CD4-positive, CD25-positive, alpha-beta regulatory T cell (primary cell): Measurements from ENCODE around the gene GRPR. TPM values are rescaled to one million over a fixed set of nuclear protein-coding genes. Genes with fewer than 3 reads are reported as not detected.
"Not testable (repeated sequence)": the region's sequence is repeated elsewhere in the genome, so short reads cannot be mapped to it uniquely, and the experiment has no call there.

ENCODE experiments used
- ATAC-seq, 2 donors: fragments of 150-1000 bp; cut with Tn5 transposase; one replicate each; pipeline ENCODE4 v1.10.0; 2021; ENCODE audit warnings: low read depth in 2 of 2, moderate number of reproducible peaks in 2 of 2, moderate library complexity in 1 of 2
- DNase-seq, 3 donors: peaks; one replicate each; pipeline versions ENCODE4 v3.0.0 to v3.0.0-alpha.2; 2012 to 2022; ENCODE audit warnings: mixed read lengths in 1 of 3
- H3K27ac ChIP-seq: one replicate; pipeline ENCODE4 v1.7.0; 2013; ENCODE audit warnings: mild to moderate bottlenecking, low read length; ENCODE audit not compliant: insufficient read depth, poor library complexity, severe bottlenecking
- H3K27me3 ChIP-seq: one replicate; pipeline ENCODE4 v1.7.0; 2013; ENCODE audit warnings: low read length; ENCODE audit not compliant: control insufficient read depth, insufficient read depth
- H3K36me3 ChIP-seq: one replicate; pipeline ENCODE4 v1.7.0; 2013; ENCODE audit warnings: mild to moderate bottlenecking, low read length, moderate library complexity; ENCODE audit not compliant: control insufficient read depth, insufficient read depth
- H3K4me1 ChIP-seq: 2 replicates; pipeline ENCODE4 v1.7.0; 2013; ENCODE audit warnings: mild to moderate bottlenecking, low read length; ENCODE audit not compliant: insufficient read depth, control insufficient read depth, poor library complexity, severe bottlenecking
- H3K4me3 ChIP-seq: one replicate; pipeline ENCODE4 v1.7.0; 2013; ENCODE audit warnings: low read depth, mild to moderate bottlenecking, low read length, moderate library complexity
- H3K9me3 ChIP-seq, 2 experiments: 1 replicate in 1 of 2; 2 replicates in 1 of 2; pipeline ENCODE4 v1.7.0; 2013; ENCODE audit warnings: low read length in 2 of 2, mild to moderate bottlenecking in 1 of 2, moderate library complexity in 1 of 2; ENCODE audit not compliant: control insufficient read depth in 2 of 2
- H3K27ac Mint-ChIP-seq, 3 donors: one replicate each; pipeline ENCODE4 v1.8.0; 2020 to 2022; ENCODE audit warnings: mild to moderate bottlenecking in 3 of 3, mixed read lengths in 3 of 3, moderate library complexity in 2 of 3
- H3K27me3 Mint-ChIP-seq: one replicate; pipeline ENCODE4 v1.8.0; 2022; ENCODE audit warnings: mild to moderate bottlenecking, mixed read lengths
- H3K36me3 Mint-ChIP-seq: one replicate; pipeline ENCODE4 v1.8.0; 2020; ENCODE audit warnings: mixed read lengths
- H3K4me1 Mint-ChIP-seq, 4 donors: one replicate each; pipeline ENCODE4 v1.8.0; 2020 to 2022; ENCODE audit warnings: mixed read lengths in 4 of 4, mild to moderate bottlenecking in 1 of 4
- H3K4me3 Mint-ChIP-seq, 4 donors: one replicate each; pipeline ENCODE4 v1.8.0; 2020 to 2022; ENCODE audit warnings: mild to moderate bottlenecking in 4 of 4, mixed read lengths in 4 of 4, moderate library complexity in 3 of 4
- H3K9me3 Mint-ChIP-seq, 7 donors: one replicate each; pipeline ENCODE4 v1.8.0; 2020 to 2022; ENCODE audit warnings: mixed read lengths in 7 of 7, mild to moderate bottlenecking in 3 of 7, moderate library complexity in 2 of 7
- polyA plus RNA-seq, 4 donors: library from polyadenylated mRNA; unstranded; fragments of 300-500 nt; fragmentation: Illumina TruSeq; gene quantifications; one replicate each; pipeline ENCODE4 v1.2.3, GENCODE V29; 2021
- total RNA-seq: library from RNA; stranded (reverse); gene quantifications from one replicate; pipeline ENCODE4 v1.2.3, GENCODE V29; 2022

Gene GRPR
- total and polyA plus RNA-seq, 5 donors from 2014 or later = 0.10 to 0.14 TPM; not detected in 3

GRCh38 chrX:16164748-16165147, 41.4 kb downstream of the GRPR start:
- Mint-ChIP-seq H3K4me3 (no peak overlapping the region), H3K9me3 (peaks cover 0 to 2% (median 0%) of the 10 kb centered on the region in 7 donors), H3K4me1 (no peaks in the 10 kb centered on the region), H3K36me3 (no peaks in the 10 kb centered on the region), H3K27ac (no peak overlapping the region), H3K27me3 (peaks cover 4% of the 10 kb centered on the region)
- no peak for DNase-seq
- no peaks in the 10 kb centered on the region for H3K4me1 ChIP-seq
- H3K27me3 ChIP-seq = no peaks in the 10 kb centered on the region
- no peak overlapping the region for H3K4me3 ChIP-seq
- H3K27ac ChIP-seq = no peak overlapping the region
- ATAC-seq = no peak
- no peaks in the 10 kb centered on the region for H3K36me3 ChIP-seq
- H3K9me3 ChIP-seq = no peaks in the 10 kb centered on the region

- no peak within 1 kb of the TSS for H3K27ac ChIP-seq
- no peak for ATAC-seq
- no peak within 1 kb of the TSS for H3K4me3 Mint-ChIP-seq
- no peak within 1 kb of the TSS for H3K4me3 ChIP-seq
- no peaks in the 10 kb centered on the region for H3K36me3 Mint-ChIP-seq
- H3K4me1 ChIP-seq = no peaks in the 10 kb centered on the region
- H3K4me1 Mint-ChIP-seq = no peaks in the 10 kb centered on the region
- H3K9me3 ChIP-seq = no peaks in the 10 kb centered on the region
- DNase-seq = no peak
- H3K9me3 Mint-ChIP-seq = peaks cover 0 to 3% (median 0%) of the 10 kb centered on the region in 7 donors
- peaks cover 4% of the 10 kb centered on the region for H3K27me3 Mint-ChIP-seq
- no peak within 1 kb of the TSS for H3K27ac Mint-ChIP-seq
- H3K36me3 ChIP-seq = no peaks in the 10 kb centered on the region
- no peaks in the 10 kb centered on the region for H3K27me3 ChIP-seq
Measured at GRCh38 chrX:16167181-16167580, 43.8 kb downstream of the GRPR start, which contains the start of gene MAGEB17. Gene MAGEB17, plus strand, starts transcription at chrX:16167481. Its CDS starts 2,902 bp downstream, at chrX:16170383.

- Mint-ChIP-seq H3K9me3 (peaks cover 0 to 1% (median 0%) of the 10 kb centered on the region in 7 donors), H3K27ac (no peak overlapping the region), H3K27me3 (peaks cover 4% of the 10 kb centered on the region), H3K4me3 (no peak overlapping the region), H3K36me3 (no peaks in the 10 kb centered on the region), H3K4me1 (no peaks in the 10 kb centered on the region)
- H3K27ac ChIP-seq = no peak overlapping the region
- no peaks in the 10 kb centered on the region for H3K27me3 ChIP-seq
- no peaks in the 10 kb centered on the region for H3K4me1 ChIP-seq
- H3K9me3 ChIP-seq = no peaks in the 10 kb centered on the region
- ATAC-seq (no peak), DNase-seq (no peak)
- no peaks in the 10 kb centered on the region for H3K36me3 ChIP-seq
- no peak overlapping the region for H3K4me3 ChIP-seq
Measured at GRCh38 chrX:16171039-16171438, 47.7 kb downstream of the GRPR start.

GRCh38 chrX:16171944-16172343, 48.6 kb downstream of the GRPR start:
- no peaks in the 10 kb centered on the region for H3K27me3 ChIP-seq
- DNase-seq = no peak

GRCh38 chrX:16172391-16172790, 49.0 kb downstream of the GRPR start:
- ATAC-seq = no peak
- H3K27me3 Mint-ChIP-seq = peaks cover 4% of the 10 kb centered on the region

More at GRCh38 chrX:16171944-16172343, 48.6 kb downstream of the GRPR start:
- Mint-ChIP-seq H3K27ac (no peak overlapping the region), H3K36me3 (no peaks in the 10 kb centered on the region), H3K9me3 (peaks cover 0 to 1% (median 0%) of the 10 kb centered on the region in 7 donors), H3K4me3 (no peak overlapping the region), H3K4me1 (no peaks in the 10 kb centered on the region), H3K27me3 (peaks cover 4% of the 10 kb centered on the region)
- Histone ChIP-seq H3K36me3 (no peaks in the 10 kb centered on the region), H3K4me3 (no peak overlapping the region), H3K4me1 (no peaks in the 10 kb centered on the region), H3K27ac (no peak overlapping the region), H3K9me3 (no peaks in the 10 kb centered on the region)
- ATAC-seq = no peak

GRCh38 chrX:16175329-16176061, 52.1 kb downstream of the GRPR start:
- ATAC-seq (no peak), DNase-seq (no peak)
- Mint-ChIP-seq H3K9me3 (peaks cover 0 to under 1% (median 0%) of the 10 kb centered on the region in 7 donors), H3K4me3 (no peak overlapping the region), H3K36me3 (no peaks in the 10 kb centered on the region), H3K27ac (no peak overlapping the region), H3K27me3 (no peaks in the 10 kb centered on the region), H3K4me1 (no peaks in the 10 kb centered on the region)
- Histone ChIP-seq H3K4me1 (no peaks in the 10 kb centered on the region), H3K27ac (no peak overlapping the region), H3K36me3 (no peaks in the 10 kb centered on the region), H3K27me3 (no peaks in the 10 kb centered on the region), H3K9me3 (no peaks in the 10 kb centered on the region), H3K4me3 (no peak overlapping the region)

More at GRCh38 chrX:16172391-16172790, 49.0 kb downstream of the GRPR start:
- Histone ChIP-seq H3K9me3 (no peaks in the 10 kb centered on the region), H3K4me1 (no peaks in the 10 kb centered on the region), H3K36me3 (no peaks in the 10 kb centered on the region), H3K27me3 (no peaks in the 10 kb centered on the region), H3K27ac (no peak overlapping the region), H3K4me3 (no peak overlapping the region)
- H3K4me1 Mint-ChIP-seq = no peaks in the 10 kb centered on the region
- H3K36me3 Mint-ChIP-seq = no peaks in the 10 kb centered on the region
- no peak overlapping the region for H3K27ac Mint-ChIP-seq
- H3K9me3 Mint-ChIP-seq = peaks cover 0 to 1% (median 0%) of the 10 kb centered on the region in 7 donors
- no peak overlapping the region for H3K4me3 Mint-ChIP-seq
- no peak for DNase-seq

- Histone ChIP-seq H3K27me3 (no peaks in the 10 kb centered on the region), H3K9me3 (no peaks in the 10 kb centered on the region), H3K36me3 (no peaks in the 10 kb centered on the region), H3K4me1 (no peaks in the 10 kb centered on the region), H3K27ac (no peak overlapping the region), H3K4me3 (no peak overlapping the region)
- Mint-ChIP-seq H3K9me3 (no peaks in the 10 kb centered on the region), H3K4me1 (no peaks in the 10 kb centered on the region), H3K27ac (no peak overlapping the region), H3K27me3 (no peaks in the 10 kb centered on the region), H3K36me3 (no peaks in the 10 kb centered on the region), H3K4me3 (no peak overlapping the region)
- ATAC-seq (no peak), DNase-seq (no peak)
Measured at GRCh38 chrX:16177260-16177659, 53.9 kb downstream of the GRPR start.

- not testable (repeated sequence) for H3K9me3 Mint-ChIP-seq, H3K4me3 ChIP-seq, H3K36me3 ChIP-seq, ATAC-seq, H3K9me3 ChIP-seq, H3K27ac Mint-ChIP-seq, H3K4me1 ChIP-seq, H3K27me3 Mint-ChIP-seq, H3K4me1 Mint-ChIP-seq, H3K36me3 Mint-ChIP-seq, H3K27me3 ChIP-seq, H3K27ac ChIP-seq, DNase-seq, H3K4me3 Mint-ChIP-seq
Measured at GRCh38 chrX:16183843-16184242, 60.5 kb downstream of the GRPR start.
